Ishikawa (cell line): ENCODE data around the gene RET.

Source experiments
- CEBPB ChIP-seq: IDR thresholded peaks from 2 replicates; pipeline ENCODE4 v1.6.1; 2012
- CREB1 ChIP-seq: IDR thresholded peaks from 2 replicates; pipeline ENCODE4 v1.6.1; 2012; ENCODE audit warnings: low read depth
- EP300 ChIP-seq: IDR thresholded peaks from 2 replicates; pipeline ENCODE4 v1.6.1; 2012; ENCODE audit warnings: borderline replicate concordance
- FOXM1 ChIP-seq: IDR thresholded peaks from 2 replicates; pipeline ENCODE4 v1.6.1; 2012; ENCODE audit warnings: low read depth, borderline replicate concordance
- MAX ChIP-seq: IDR thresholded peaks from 2 replicates; pipeline ENCODE4 v1.6.1; 2012
- RAD21 ChIP-seq: IDR thresholded peaks from 2 replicates; pipeline ENCODE4 v1.6.1; 2012; ENCODE audit warnings: low read depth
- REST ChIP-seq: IDR thresholded peaks from 2 replicates; pipeline ENCODE4 v1.6.1; 2012; ENCODE audit warnings: low read depth, mild to moderate bottlenecking
- TAF1 ChIP-seq: IDR thresholded peaks from 2 replicates; pipeline ENCODE4 v1.6.1; 2012; ENCODE audit warnings: low read depth, mild to moderate bottlenecking
- TCF12 ChIP-seq: IDR thresholded peaks from 2 replicates; pipeline ENCODE4 v1.6.1; 2012; ENCODE audit warnings: low read depth
- YY1 ChIP-seq: IDR thresholded peaks from 2 replicates; pipeline ENCODE4 v1.6.1; 2012; ENCODE audit warnings: low read depth
- ZBTB7A ChIP-seq: IDR thresholded peaks from 2 replicates; pipeline ENCODE4 v1.6.1; 2012; ENCODE audit warnings: low read depth

GRCh38 chr10:43048301-43049051 is 28.4 kb upstream of the RET start:
- no peak for TF ChIP-seq TCF12
- TF ChIP-seq CEBPB, result no peak
- no peak for TF ChIP-seq REST
- TF ChIP-seq EP300, result no peak
- no peak for TF ChIP-seq CREB1
- no peak for TF ChIP-seq MAX
- TF ChIP-seq FOXM1, result no peak
- no peak for TF ChIP-seq ZBTB7A
- no peak for TF ChIP-seq YY1
- no peak for TF ChIP-seq RAD21
- no peak for TF ChIP-seq TAF1
